IPS-18a (cell line): Measurements from ENCODE around the gene ANK3.

ENCODE experiments used
- H3K27ac ChIP-seq: one replicate; pipeline ENCODE4 v1.5.1; 2013; ENCODE audit warnings: low read length
- H3K27me3 ChIP-seq: one replicate; pipeline ENCODE4 v1.6.1; 2013; ENCODE audit warnings: mild to moderate bottlenecking, low read length; ENCODE audit not compliant: control insufficient read depth, insufficient read depth
- H3K36me3 ChIP-seq: one replicate; pipeline ENCODE4 v1.6.1; 2013; ENCODE audit warnings: low read depth, low read length; ENCODE audit not compliant: control insufficient read depth
- H3K4me1 ChIP-seq: one replicate; pipeline ENCODE4 v1.6.1; 2013; ENCODE audit warnings: low read depth, low read length; ENCODE audit not compliant: control insufficient read depth
- H3K4me3 ChIP-seq: one replicate; pipeline ENCODE4 v1.5.1; 2013; ENCODE audit warnings: low read length
- H3K9ac ChIP-seq: one replicate; pipeline ENCODE4 v1.6.1; 2013; ENCODE audit warnings: mild to moderate bottlenecking, low read length, moderate library complexity
- H3K9me3 ChIP-seq: one replicate; pipeline ENCODE4 v1.6.1; 2013; ENCODE audit warnings: low read depth, low read length; ENCODE audit not compliant: control insufficient read depth

The ANK3 gene

DNA sequence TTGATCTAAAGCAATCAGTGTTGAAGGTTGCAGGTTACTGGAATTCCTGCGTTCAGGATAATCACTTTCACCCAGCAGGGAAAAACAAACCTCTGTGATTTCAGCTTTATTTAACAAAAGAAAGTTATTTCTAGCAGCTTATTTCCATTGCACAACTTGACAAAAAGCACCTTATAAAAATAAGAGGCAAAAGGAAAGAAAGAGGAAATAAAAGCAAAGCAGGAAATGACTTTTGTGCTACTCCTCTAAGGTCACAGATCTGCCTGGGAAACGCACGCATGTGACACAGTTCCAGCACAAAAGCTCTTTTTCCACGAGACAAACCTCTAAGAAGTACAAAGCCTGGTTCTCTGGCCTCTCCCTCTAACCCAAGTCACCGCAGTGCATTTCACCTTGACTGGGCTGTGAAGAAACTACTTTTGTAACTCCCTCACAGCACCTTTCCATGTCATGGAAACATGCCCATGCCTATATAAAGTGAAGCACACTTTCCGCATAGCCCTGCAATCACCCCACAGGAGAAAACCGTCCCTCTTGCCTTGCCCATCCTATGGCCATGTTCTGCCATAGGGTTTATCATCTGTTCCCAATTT is 870 bp downstream of the ANK3 start:
- peaks cover 23% of the 10 kb centered on the region for H3K4me1 ChIP-seq
- H3K4me3 ChIP-seq, result no peak overlapping the region
- no peaks in the 10 kb centered on the region for H3K9me3 ChIP-seq
- H3K27me3 ChIP-seq, result no peaks in the 10 kb centered on the region
- no peaks in the 10 kb centered on the region for H3K36me3 ChIP-seq
- no peak overlapping the region for H3K27ac ChIP-seq
- H3K9ac ChIP-seq, result no peak overlapping the region

DNA sequence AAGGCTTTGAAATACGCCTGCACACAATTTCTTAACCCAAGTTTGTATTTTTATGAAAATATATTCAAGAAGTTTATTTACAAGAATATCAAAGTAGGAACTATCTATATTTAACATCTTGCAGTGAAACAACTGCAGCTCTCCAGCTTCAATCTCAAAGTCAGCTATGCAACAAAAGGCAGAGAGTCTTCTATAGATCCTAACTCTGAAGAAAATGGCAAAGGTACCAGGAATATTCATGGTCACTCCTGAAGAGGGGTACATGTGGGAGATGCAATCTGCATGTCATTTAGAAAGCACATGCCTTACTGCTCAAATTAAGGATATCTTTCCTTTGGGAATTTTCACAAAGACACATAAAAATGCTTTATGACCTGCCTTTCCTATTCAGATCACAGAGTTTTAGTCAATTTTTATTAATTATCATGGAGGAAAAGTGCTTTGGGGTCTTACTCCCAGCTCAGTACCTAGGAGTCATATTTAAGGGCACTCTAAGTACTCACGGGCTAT is 1.5 kb downstream of the ANK3 start:
- Histone ChIP-seq H3K36me3 (no peaks in the 10 kb centered on the region), H3K4me1 (peaks cover 23% of the 10 kb centered on the region), H3K27ac (no peak overlapping the region), H3K9ac (no peak overlapping the region), H3K27me3 (no peaks in the 10 kb centered on the region), H3K9me3 (no peaks in the 10 kb centered on the region), H3K4me3 (no peak overlapping the region)

DNA sequence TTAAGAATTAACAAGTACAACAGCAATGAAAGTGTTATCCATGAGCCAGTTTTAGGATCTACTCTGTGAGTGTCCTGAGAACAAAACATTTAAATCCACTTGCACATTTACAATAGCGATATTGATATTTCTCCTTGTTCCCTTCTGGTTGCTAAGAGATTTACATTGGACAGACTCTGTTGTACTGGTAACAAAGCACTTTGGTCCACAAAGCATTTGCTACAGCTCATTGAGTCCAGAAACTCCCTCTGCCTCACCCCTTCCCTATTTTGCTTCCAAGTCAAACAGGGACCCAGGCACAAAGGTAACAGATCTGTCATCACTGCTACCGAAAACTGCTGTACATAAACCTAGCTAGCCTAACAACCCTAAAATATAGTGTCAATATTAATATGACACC is 2.1 kb downstream of the ANK3 start:
- Histone ChIP-seq H3K4me1 (peaks cover 23% of the 10 kb centered on the region), H3K27ac (no peak overlapping the region), H3K9me3 (no peaks in the 10 kb centered on the region), H3K9ac (no peak overlapping the region), H3K4me3 (no peak overlapping the region), H3K36me3 (no peaks in the 10 kb centered on the region), H3K27me3 (no peaks in the 10 kb centered on the region)

DNA sequence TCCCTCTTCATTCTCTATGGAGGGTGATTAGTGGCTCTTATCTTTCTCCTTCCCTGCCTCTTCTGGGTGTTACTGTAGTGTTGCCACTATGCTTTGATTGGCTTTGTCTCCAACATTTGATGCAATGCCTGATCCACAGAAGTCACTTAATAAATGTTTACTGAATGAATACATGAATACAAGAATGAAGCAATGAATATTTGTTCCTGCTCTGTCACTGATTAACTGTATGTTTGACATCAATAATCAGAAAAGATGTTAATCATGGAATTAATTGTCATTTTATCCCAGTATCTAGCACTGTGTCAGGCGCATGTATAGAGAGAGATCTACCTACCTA is 4.3 kb downstream of the ANK3 start:
- no peak overlapping the region for H3K9ac ChIP-seq
- H3K9me3 ChIP-seq, result no peaks in the 10 kb centered on the region
- H3K4me1 ChIP-seq, result peaks cover 22% of the 10 kb centered on the region
- H3K27ac ChIP-seq, result no peak overlapping the region
- no peaks in the 10 kb centered on the region for H3K36me3 ChIP-seq
- no peak overlapping the region for H3K4me3 ChIP-seq
- no peaks in the 10 kb centered on the region for H3K27me3 ChIP-seq

DNA sequence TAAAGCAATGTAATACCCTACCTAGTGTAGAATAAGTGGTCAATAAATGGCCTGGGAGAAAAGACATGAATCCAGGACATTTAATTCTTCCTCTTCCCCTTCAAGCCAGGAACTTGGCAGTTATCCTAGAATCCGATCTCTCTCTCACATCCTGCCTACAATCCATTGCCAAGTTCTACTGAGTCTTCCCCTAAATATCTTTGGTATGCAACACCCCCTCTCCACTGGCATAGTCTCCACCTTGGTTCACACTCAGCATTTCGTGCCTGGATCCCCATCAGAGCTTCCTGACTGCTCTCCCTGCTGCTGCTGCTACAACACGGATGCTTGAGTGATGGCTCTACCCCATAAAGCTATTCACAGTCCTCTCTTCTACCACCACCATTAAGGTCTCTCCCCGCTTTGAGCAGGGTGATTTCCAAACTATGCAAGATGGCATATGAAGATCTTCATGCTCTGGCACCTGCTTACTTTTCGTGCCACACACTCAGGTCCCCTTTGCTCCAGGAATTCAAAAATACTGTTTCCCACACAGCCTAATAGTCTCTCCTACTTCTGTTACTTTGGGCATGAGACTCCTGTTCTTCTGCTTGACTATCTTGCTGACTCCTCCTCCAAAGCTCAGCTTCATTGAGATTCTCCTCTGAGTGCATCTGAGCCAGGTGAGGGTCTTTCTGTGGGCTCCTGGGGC is 4.8 kb downstream of the ANK3 start:
- Histone ChIP-seq H3K27ac (no peak overlapping the region), H3K9ac (no peak overlapping the region), H3K4me3 (no peak overlapping the region), H3K36me3 (no peaks in the 10 kb centered on the region), H3K9me3 (no peaks in the 10 kb centered on the region), H3K4me1 (peaks cover 16% of the 10 kb centered on the region), H3K27me3 (no peaks in the 10 kb centered on the region)

DNA sequence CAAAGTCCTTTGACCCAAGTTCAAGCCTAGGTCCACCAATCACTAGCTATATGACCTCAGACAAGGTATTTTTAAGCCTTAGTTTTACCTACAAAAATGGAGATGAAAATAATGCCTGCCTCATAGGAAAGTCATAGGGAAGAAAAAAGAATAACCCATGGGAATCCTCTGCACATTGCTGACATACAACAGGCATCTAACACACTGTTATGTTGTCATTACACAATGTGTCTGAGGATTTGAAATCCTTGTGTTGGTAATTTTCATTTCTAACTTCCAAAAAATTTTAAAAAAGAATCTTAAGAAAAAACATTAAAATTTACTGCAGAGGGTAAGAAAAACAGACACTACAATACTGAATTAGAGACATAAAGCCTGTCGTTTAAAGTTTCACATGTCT is 5.7 kb downstream of the ANK3 start:
- Histone ChIP-seq H3K27ac (no peak overlapping the region), H3K36me3 (no peaks in the 10 kb centered on the region), H3K9me3 (no peaks in the 10 kb centered on the region), H3K9ac (no peak overlapping the region), H3K27me3 (no peaks in the 10 kb centered on the region), H3K4me1 (peaks cover 8% of the 10 kb centered on the region), H3K4me3 (no peak overlapping the region)

DNA sequence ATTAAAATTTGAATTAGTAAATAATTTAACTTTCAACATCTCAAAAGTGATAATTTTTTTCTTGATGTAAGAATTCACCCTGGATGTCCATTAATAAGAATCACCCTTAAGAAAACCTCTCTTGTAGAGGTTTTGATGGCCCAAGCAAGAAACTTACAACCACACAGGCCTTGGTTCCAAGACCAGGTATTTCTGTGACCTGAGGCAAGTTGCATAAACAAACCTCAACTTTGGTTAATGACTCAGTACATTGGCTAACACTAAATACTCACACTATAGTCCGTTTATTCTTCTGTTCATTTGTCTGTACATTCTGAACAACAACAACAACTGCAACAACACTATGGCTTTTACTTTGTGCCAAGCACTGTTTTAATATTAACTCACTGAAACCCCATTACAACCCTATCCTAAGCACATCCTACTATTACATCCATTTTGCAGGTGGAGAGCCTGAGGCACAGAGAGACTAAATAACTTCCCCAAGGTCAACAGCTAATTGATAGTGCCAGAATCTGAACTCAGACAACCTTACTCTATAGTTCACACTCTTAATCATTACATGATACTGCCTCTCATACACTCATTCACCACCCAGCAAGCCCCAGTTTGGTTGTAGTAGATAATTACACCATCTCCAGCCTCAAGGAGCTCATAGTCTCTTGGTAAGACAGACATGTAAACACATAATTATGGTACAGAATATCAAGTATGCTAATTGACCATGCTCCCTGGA is 6.6 kb downstream of the ANK3 start:
- Histone ChIP-seq H3K4me3 (no peak overlapping the region), H3K9me3 (no peaks in the 10 kb centered on the region), H3K9ac (no peak overlapping the region), H3K27ac (no peak overlapping the region), H3K36me3 (no peaks in the 10 kb centered on the region), H3K4me1 (no peaks in the 10 kb centered on the region), H3K27me3 (no peaks in the 10 kb centered on the region)

DNA sequence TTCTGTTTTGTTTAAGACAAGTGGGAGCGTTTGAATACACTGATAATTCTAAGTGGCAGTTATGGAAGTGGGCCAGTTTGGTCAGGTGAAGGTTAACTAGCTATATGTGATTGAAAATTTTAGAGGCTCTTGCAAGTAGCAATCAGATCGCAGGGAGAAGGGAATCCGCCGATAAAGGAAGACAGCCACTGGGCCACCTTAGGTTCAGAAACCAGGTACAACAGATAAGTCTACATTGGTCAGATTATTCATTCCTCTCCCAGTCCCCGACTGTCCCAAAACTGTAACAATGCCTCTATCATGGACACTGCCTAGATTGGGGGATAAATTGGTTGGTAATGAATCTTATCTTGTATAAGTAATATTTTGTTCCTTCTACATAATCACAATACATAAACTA is 8.9 kb downstream of the ANK3 start:
- Histone ChIP-seq H3K9ac (no peak overlapping the region), H3K9me3 (no peaks in the 10 kb centered on the region), H3K27ac (no peak overlapping the region), H3K4me1 (no peaks in the 10 kb centered on the region), H3K27me3 (no peaks in the 10 kb centered on the region), H3K4me3 (no peak overlapping the region), H3K36me3 (no peaks in the 10 kb centered on the region)

DNA sequence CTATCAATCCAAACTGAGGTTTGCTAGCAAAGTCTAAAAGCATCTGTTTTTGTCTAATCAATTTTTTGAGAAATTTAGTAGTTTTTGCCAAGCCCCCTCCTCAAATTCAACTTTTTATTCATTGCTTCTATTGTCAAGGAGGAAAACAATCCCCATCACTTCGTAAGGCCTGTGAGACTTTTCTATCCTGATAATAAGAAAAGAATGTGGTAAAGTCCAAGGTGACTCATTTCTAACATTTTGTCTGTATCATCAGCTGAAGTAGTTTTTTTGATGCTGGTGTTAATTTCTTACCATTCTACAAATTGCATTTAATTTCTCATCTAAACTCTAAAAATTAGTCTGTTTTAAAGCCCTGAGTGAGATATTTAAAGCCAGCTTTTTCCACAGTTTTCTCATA is 11.7 kb downstream of the ANK3 start:
- peaks cover 5% of the 10 kb centered on the region for H3K4me1 ChIP-seq

DNA sequence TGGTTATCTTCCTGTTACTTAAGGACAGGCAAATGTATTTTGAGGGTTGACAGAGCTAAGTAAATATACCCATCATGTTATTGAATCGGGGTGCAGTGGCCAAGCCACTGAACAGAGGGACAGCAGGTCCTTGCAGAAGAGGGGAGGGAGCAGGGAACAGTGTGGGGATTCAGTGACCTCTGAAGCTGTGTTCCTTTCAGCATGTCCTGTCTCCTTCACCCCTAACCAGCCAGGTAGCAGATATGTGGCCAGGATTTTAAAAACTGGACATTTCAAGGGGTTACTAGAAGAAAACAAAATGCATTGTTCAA is 12.7 kb downstream of the ANK3 start:
- H3K4me1 ChIP-seq, result peaks cover 5% of the 10 kb centered on the region
- H3K27ac ChIP-seq, result no peak overlapping the region
- H3K27me3 ChIP-seq, result no peaks in the 10 kb centered on the region
- no peak overlapping the region for H3K4me3 ChIP-seq
- no peaks in the 10 kb centered on the region for H3K36me3 ChIP-seq
- H3K9ac ChIP-seq, result no peak overlapping the region
- H3K9me3 ChIP-seq, result no peaks in the 10 kb centered on the region

More for the DNA sequence above, 11.7 kb downstream of the ANK3 start:
- Histone ChIP-seq H3K9me3 (no peaks in the 10 kb centered on the region), H3K27me3 (no peaks in the 10 kb centered on the region), H3K36me3 (no peaks in the 10 kb centered on the region), H3K27ac (no peak overlapping the region), H3K4me3 (no peak overlapping the region), H3K9ac (no peak overlapping the region)

DNA sequence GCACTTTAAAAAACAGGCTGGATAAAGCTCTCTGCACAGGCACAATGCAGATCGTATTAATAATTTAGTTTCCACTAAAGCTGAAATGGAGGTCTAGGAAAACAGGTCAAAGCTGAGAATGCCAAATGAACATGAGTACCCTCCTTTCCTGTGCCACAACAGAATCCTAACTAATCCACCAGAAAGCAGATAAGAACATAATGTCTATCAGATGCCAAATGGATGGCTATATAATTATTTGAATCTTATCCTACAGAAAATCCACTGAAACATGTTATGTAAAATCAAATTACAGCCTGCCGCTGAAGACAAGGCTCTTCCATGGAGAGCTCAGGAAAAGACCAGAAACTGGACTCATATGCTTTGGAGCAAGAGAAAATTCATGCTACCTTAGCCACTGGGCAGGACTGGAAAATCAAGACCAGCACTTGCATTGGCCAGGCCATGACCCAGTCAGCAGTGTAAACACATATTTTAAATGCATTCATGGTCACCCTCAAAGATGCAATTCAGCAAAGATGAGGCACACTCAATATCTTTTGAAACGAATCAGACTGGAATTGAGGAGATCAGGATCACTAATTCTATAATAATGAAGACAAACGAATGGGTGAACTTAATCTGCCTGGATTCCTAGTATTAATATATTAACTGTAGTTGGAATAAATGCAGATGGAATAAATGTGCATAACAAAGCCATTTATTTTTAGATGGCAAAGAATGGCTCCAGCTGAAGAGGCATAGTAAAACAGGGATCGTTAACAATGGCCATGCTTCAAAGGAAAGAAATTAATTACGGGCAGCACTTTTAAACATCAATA is 13.2 kb downstream of the ANK3 start:
- Histone ChIP-seq H3K36me3 (no peaks in the 10 kb centered on the region), H3K4me3 (no peak overlapping the region), H3K4me1 (peaks cover 5% of the 10 kb centered on the region), H3K27ac (no peak overlapping the region), H3K9ac (no peak overlapping the region), H3K9me3 (no peaks in the 10 kb centered on the region), H3K27me3 (no peaks in the 10 kb centered on the region)
